NCI-H774 (cell line): Measurements from ENCODE around the gene ODAD4.
A peak's percentile ranks its signal among the peaks of the same experiment; 100 is the strongest.
"Not testable (repeated sequence)": the region's sequence is repeated elsewhere in the genome, so short reads cannot be mapped to it uniquely, and the experiment has no call there.

Experiments
- DNase-seq: peaks from one replicate; lab custom pipeline; 2025; lab: John Stamatoyannopoulos, UW

Gene ODAD4

GRCh38 chr17:41914358-41914766 lies 16.1 kb upstream of the ODAD4 start:
- DNase-seq: no peak

DNA sequence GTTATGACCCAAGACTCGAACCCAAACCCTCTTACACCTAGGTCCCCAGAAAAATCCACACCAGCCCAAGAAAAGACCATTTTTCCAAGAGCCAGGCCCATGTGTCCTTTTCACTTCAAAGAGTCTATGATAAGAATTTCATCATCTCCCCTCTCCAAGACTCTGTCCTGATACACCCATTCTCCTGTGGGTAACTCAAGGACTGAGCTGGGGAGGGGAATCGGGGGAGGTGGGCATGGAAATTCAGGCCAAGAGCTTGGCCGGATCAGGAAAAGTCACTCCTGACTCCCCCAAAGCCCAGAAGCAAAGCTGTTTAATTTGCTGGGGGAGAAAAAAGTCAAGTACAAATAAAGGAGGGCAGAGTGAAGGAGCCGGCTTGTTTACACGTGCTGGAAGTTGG lies 15.4 kb upstream of the ODAD4 start:
- no peak for DNase-seq

GRCh38 chr17:41915566-41915965 lies 14.9 kb upstream of the ODAD4 start:
- no peak for DNase-seq

DNA sequence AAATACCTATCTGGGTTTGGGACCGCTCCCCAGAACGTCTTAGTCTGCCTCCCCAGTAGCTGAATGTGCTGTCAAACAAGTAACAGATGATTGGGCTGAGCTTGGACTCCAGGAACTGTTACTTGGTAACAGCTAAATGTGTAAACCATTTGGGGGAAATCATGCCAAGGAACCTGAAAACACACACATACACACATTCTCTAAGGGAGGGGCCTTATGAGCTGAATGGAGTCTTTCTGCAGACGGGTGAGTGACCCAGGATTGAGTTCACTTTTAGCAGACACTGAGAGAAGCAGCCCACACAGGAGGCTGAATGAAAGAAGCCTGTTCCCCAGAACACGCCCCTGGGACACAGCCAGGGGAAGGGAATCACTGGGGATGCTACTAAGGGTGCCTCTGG lies 13.2 kb upstream of the ODAD4 start:
- DNase-seq: no peak

DNA sequence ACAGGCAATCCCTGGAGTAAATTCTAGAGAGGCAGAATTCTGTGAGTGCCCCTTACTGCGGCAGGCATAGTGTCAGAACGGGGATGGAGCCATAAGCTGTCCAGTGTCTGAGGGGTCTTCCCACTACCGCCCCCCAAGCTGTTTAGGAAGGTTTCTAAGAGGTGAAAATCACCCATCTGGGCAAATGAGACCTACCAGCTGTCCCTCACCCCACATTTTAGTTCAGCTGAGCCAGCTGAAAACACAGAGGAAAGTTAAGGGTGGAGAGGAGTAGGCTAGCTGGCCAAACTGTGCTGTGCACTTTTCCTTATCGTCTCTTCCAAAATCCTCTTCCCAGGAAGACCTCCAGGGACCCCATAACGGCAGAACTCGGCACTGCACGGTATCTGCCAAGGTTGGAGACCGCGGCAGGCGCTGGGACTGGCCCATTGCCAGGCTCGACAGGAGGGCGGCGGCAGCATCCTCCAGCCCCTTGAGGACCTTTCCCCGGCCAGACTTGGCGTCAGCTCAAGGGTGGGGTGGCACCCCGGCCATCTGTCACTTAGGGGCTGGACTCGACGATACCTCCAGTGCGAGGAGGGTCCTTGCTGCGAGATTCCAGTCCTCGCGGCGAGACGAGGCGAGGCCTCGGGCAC lies 12.6 kb upstream of the ODAD4 start:
- peak; percentile 43 for DNase-seq

- DNase-seq: peak; percentile 99
Observed at GRCh38 chr17:41918314-41919164, 11.9 kb upstream of the ODAD4 start, which contains the start of gene ACLY. Gene ACLY, minus strand, starts transcription at chr17:41918951. Its CDS starts 5,078 bp downstream, at chr17:41913873.

GRCh38 chr17:41919165-41919817 lies 11.1 kb upstream of the ODAD4 start:
- peak; percentile 68 for DNase-seq

- DNase-seq: no peak
Observed at GRCh38 chr17:41919840-41920579, 10.4 kb upstream of the ODAD4 start.

DNA sequence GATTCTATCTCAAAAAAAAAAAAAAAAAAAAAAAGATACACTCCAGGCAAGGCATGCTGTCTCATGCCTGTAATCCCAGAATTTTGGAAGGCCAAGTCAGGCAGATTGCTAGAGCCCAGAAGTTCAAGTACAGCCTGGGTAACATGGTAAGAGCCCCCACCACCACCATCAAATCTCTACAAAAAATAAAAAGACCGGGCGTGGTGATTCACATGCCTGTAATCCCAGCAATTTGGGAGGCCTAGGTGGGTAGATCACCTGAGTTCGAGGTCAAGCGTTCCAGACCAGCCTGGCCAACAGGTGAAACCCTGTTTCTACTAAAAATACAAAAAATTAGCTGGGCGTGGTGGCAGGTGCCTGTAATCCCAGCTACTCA lies 9.8 kb upstream of the ODAD4 start:
- no peak for DNase-seq

GRCh38 chr17:41925991-41926590 lies 4.3 kb upstream of the ODAD4 start:
- DNase-seq: no peak

DNA sequence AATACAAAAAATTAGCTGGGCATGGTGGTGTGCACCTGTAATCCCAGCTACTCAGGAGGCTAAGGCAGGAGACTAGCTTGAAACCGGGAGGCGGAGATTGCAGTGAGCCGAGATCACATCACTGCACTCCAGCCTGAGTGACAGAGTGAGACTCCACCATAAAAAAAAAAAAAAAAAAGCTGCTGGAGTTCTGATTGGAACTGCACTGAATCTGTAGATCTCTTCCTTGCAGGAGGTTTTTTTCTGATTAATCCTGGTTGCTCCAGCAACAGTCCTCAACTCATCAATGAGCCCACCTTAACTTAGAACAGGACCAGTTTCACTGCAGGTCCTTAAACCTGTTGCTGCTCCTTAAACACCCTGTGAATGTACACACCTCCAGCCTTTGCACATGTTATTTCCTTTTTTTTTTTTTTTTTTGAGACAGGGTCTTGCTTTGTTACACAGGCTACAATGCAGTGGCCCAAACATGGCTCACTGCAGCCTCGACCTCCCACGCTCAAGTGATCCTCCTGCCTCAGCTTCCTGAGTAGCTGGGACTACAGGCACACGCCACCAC lies 1.6 kb upstream of the ODAD4 start:
- no peak for DNase-seq

GRCh38 chr17:41930833-41931156 lies 378 bp downstream of the ODAD4 start:
- not testable (repeated sequence) for DNase-seq

DNA sequence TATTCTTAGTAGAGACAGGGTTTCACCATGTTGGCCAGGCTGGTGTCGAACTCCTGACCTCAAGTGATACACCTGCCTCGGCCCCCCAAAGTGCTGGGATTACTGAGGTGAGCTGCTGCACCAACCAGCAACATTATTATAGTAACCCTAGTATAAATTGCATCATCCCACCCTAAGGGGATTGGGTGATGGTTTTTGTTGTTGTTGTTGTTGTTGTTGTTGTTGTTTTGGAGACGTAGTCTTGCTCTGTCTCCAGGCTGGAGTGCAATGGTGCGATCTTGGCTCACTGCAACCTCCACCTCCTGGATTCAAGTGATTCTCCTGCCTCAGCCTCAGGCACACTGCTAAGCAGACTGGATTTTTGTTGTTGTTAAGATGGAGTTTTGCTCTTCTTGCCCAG lies 1.3 kb downstream of the ODAD4 start:
- not testable (repeated sequence) for DNase-seq

DNA sequence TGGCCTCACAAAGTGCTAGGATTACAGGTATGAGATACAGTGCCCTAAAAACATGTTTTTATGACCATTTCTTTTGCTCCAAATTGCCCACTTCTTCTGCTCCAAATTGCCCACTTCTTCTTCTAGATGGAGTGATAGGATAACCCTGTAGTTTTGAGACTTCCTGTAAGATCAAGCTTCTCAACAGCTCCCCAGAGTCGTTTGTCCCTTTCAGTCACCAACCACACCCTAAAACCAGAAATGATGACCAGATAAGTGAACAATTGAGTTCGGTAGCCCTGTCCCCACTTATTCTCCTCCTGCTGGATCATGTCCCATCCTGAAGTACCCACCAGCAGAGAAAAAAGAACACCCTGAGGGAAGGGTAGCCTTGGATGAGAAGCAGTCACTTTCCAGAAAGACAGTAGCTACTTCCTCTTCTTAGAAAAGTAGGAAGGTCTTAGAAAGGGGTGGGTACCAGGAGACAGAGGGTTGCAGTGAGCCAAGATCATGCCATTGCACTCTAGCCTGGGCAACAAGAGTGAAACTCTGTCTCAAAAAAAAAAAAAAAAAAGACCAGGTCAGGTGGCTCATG lies 2.5 kb downstream of the ODAD4 start:
- no peak for DNase-seq

DNA sequence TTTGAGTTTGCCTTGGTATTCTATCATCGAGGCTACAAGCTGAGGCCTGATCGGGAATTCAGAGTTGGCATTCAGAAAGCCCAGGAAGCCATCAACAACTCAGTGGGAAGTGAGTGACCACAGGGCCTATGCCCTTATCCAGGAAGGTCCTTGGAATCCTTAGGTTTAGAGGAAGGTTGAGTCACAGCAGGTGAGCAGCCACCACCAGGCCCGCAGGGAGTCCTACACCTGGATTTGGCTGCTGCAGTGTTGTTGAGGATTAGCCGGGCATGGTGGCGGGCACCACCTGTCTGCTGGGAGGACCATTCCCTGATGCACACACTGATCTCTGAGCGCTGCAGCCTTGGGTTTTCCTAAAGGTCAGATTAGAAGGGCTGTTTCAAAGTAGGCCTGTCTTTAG lies 5.2 kb downstream of the ODAD4 start:
- DNase-seq: no peak

DNA sequence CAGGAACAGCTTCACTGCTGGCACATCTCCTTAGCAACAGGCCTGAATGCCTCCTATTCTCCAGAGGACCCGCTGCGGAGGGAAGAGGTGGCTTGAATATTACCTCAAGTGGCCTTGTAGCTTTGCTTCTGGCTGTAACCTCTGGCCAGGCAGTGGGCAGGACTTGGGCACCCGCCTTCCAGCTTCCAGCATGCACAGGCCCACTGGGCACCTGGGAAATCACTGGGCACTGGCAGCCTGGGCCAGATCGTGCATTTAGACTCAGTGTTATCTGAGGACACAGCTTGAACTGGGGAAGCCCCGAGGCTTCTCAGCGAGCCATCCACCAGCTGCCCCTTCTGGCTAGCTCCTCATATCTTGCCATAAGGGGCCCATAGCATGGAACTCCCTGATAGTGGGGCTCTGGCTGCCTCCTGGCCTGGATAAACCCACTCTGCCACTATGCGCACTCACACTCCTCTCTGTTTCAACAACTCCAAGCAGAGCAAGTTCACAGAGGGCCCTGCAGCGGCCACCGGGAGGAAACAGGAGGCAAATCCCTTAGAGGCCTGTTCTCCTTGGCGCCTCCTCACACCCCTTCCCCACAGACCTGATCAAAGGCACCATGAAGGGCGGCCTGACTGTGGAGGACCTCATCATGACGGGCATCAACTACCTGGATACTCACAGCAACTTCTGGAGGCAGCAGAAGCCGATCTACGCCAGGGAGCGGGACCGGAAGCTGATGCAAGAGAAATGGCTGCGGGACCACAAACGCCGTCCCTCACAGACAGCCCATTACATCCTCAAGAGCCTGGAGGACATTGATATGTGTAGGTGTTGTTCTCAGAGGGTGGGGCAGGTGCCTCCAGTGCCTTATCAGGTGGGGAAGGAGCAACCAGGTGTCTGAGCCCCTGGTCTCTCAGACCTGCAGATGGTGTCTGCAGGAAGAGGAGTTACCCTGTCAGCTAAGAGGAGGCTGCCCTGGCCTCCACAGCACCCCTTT lies 7.8 kb downstream of the ODAD4 start:
- no peak for DNase-seq

DNA sequence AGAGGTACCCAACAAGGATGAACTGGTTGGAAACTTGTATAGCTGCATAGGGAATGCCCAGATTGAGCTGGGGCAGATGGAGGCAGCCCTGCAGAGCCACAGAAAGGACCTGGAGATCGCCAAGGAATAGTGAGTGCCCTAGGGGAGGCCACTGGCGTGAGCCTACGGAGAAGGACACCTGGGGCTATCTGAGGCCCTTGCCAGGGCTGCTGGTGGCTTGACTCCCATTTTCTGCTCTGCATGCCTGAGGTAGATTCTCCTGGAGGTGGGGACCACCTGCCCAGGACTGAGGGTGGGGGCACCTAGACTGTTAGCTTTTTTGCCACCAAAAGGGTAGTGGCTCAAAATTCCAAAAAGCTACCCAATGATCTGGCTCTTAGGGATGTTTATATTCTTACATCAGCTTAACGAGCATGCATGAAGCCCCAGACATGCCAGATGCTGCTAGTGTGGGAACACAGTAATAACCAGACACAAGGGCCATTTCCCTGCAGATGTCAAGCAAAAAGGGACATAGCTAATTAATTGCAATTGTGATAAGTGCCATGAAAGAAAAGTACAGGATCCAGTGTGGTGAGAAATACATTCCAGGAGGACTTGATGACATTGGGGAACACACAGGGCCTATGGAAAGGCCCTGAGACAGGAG lies 8.8 kb downstream of the ODAD4 start:
- DNase-seq: no peak

GRCh38 chr17:41939693-41940090 lies 9.3 kb downstream of the ODAD4 start:
- DNase-seq: no peak

DNA sequence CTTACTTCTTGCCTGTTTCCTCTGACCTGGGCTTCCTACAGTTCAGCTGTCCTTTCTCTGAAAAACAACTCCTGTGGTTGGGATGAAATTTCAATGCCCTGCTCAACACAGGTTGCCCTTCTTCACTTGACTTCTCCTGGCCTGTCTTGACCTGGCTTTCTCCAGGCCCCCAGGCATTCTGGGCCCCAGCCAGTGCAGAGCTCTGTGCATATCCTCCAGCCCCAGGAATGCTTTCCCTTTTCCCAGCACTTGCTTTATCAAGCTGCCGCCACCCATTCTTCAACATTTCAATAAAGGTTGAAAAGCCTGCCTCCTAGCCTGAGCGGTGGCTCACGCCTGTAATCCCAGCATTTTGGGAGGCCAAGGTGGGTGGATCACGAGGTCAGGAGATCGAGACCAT lies 10.8 kb downstream of the ODAD4 start:
- no peak for DNase-seq
